Hepatocyte (in vitro differentiated cells): ENCODE results near the gene ANGPTL5. TPM values are rescaled to one million over a fixed set of nuclear protein-coding genes. Genes with fewer than 3 reads are reported as not detected.

Experiments used
- DNase-seq: peaks from one replicate; pipeline ENCODE4 v3.0.0-alpha.2; 2016; ENCODE audit warnings: low spot score
- H2AFZ ChIP-seq: fragments of 200-600 bp; sonication (generic); 2 replicates; pipeline ENCODE4 v1.6.0; 2016; ENCODE audit warnings: antibody characterized with exemption, mild to moderate bottlenecking
- H3K27ac ChIP-seq: fragments of 200-600 bp; sonication (generic); 2 replicates; pipeline ENCODE4 v1.5.1; 2016; ENCODE audit warnings: mild to moderate bottlenecking
- H3K27me3 ChIP-seq: fragments of 200-600 bp; sonication (generic); 2 replicates; pipeline ENCODE4 v1.6.1; 2016
- H3K36me3 ChIP-seq: fragments of 200-600 bp; sonication (generic); replicated peaks from 2 replicates; pipeline ENCODE4 v1.5.1; 2016; ENCODE audit warnings: low read depth; ENCODE audit not compliant: insufficient read depth
- H3K4me1 ChIP-seq: fragments of 200-600 bp; sonication (generic); 2 replicates; pipeline ENCODE4 v1.5.1; 2016; ENCODE audit warnings: mild to moderate bottlenecking, moderate library complexity; ENCODE audit not compliant: insufficient read depth
- H3K4me2 ChIP-seq: fragments of 200-600 bp; sonication (generic); 2 replicates; pipeline ENCODE4 v1.6.0; 2016
- H3K4me3 ChIP-seq: fragments of 200-600 bp; sonication (generic); 2 replicates; pipeline ENCODE4 v1.5.1; 2016; ENCODE audit warnings: mild to moderate bottlenecking
- H3K79me2 ChIP-seq: fragments of 200-600 bp; sonication (generic); 2 replicates; pipeline ENCODE4 v1.6.0; 2017; ENCODE audit warnings: mild to moderate bottlenecking
- H3K9me2 ChIP-seq: fragments of 200-600 bp; sonication (generic); replicated peaks from 2 replicates; pipeline ENCODE4 v1.6.0; 2017; ENCODE audit warnings: mild to moderate bottlenecking; ENCODE audit not compliant: insufficient read depth
- H3K9me3 ChIP-seq: fragments of 200-600 bp; sonication (generic); 2 replicates; pipeline ENCODE4 v1.5.1; 2016; ENCODE audit warnings: low read depth, mild to moderate bottlenecking
- H4K20me1 ChIP-seq: fragments of 200-600 bp; sonication (generic); 2 replicates; pipeline ENCODE4 v1.6.0; 2016; ENCODE audit warnings: mild to moderate bottlenecking; ENCODE audit not compliant: insufficient read depth, poor library complexity, severe bottlenecking
- EZH2 ChIP-seq: fragments of 200-600 bp; sonication (generic); IDR thresholded peaks from 2 replicates; pipeline ENCODE4 v1.6.1; 2016; ENCODE audit warnings: antibody characterized with exemption, mild to moderate bottlenecking, borderline replicate concordance
- EZH2phosphoT487 ChIP-seq: fragments of 200-600 bp; sonication (generic); IDR thresholded peaks from one replicate; pipeline ENCODE4 v1.6.1; 2018; ENCODE audit warnings: antibody characterized with exemption, mild to moderate bottlenecking, low read depth, moderate library complexity; ENCODE audit not compliant: unreplicated experiment, severe bottlenecking
- WGBS: methylation state at CpG from one replicate; pipeline ENCODE4 v1.1.6; 2016; ENCODE audit warnings: low lambda C conversion rate; ENCODE audit errors: missing lambda C conversion rate; 5-methylcytosine and 5-hydroxymethylcytosine counted together
- polyA plus RNA-seq: library from polyadenylated mRNA; unstranded; fragments of >200 nt; fragmentation: Nextera tagmentation; extraction: Ambion mirVana; gene quantifications from 2 replicates; pipeline ENCODE4 v1.2.1, GENCODE V29; 2016
- total RNA-seq: library from RNA; depleted of rRNA; stranded (reverse); fragments of >200 nt; gene quantifications from 2 replicates; pipeline ENCODE4 v1.2.3, GENCODE V29; 2014
- TF ChIP-seq, protein P1 (sequence below): fragments of 200-600 bp; sonication (generic); IDR thresholded peaks from 2 replicates; pipeline ENCODE4 v1.5.1; 2016; ENCODE audit warnings: antibody characterized with exemption, mild to moderate bottlenecking; ENCODE audit not compliant: poor library complexity

Gene ANGPTL5
- total and polyA plus RNA-seq, 2 experiments from 2014 or later = 0.12 TPM; not detected in 1

DNA sequence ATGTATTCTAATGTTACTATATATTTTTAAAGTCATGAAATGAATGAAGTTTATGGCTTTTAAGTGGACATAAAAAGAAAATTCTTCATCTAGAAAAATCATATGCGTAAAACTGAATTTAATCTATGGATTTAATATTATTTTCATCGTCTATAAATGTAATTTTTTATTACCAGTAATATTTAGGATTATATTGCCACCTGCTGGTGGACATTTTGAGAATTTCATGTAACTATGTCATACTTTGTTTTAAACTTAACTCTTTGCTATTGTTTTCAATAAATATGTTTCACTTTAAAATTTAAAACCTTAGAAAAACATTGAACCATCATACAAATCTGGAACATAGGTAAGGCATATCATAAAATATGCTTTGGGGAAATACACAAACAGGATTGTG, 68.1 kb downstream of the ANGPTL5 start:
- no peak overlapping the region for H3K27ac ChIP-seq
- TF ChIP-seq EZH2 = no peak
- TF ChIP-seq, protein P1, sequence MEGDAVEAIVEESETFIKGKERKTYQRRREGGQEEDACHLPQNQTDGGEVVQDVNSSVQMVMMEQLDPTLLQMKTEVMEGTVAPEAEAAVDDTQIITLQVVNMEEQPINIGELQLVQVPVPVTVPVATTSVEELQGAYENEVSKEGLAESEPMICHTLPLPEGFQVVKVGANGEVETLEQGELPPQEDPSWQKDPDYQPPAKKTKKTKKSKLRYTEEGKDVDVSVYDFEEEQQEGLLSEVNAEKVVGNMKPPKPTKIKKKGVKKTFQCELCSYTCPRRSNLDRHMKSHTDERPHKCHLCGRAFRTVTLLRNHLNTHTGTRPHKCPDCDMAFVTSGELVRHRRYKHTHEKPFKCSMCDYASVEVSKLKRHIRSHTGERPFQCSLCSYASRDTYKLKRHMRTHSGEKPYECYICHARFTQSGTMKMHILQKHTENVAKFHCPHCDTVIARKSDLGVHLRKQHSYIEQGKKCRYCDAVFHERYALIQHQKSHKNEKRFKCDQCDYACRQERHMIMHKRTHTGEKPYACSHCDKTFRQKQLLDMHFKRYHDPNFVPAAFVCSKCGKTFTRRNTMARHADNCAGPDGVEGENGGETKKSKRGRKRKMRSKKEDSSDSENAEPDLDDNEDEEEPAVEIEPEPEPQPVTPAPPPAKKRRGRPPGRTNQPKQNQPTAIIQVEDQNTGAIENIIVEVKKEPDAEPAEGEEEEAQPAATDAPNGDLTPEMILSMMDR = peak; percentile 75
- H4K20me1 ChIP-seq = no peaks in the 10 kb centered on the region
- H3K36me3 ChIP-seq = no peaks in the 10 kb centered on the region
- H2AFZ ChIP-seq = no peak overlapping the region
- WGBS = 23% methylated on average over 2 of the region's 2 CpGs
- H3K9me3 ChIP-seq = no peaks in the 10 kb centered on the region
- peak; percentile 42 for DNase-seq
- H3K9me2 ChIP-seq = no peaks in the 10 kb centered on the region
- H3K4me3 ChIP-seq = no peak overlapping the region
- H3K4me2 ChIP-seq = no peak overlapping the region
- H3K4me1 ChIP-seq = no peaks in the 10 kb centered on the region
- no peaks in the 10 kb centered on the region for H3K79me2 ChIP-seq
- H3K27me3 ChIP-seq = no peaks in the 10 kb centered on the region

DNA sequence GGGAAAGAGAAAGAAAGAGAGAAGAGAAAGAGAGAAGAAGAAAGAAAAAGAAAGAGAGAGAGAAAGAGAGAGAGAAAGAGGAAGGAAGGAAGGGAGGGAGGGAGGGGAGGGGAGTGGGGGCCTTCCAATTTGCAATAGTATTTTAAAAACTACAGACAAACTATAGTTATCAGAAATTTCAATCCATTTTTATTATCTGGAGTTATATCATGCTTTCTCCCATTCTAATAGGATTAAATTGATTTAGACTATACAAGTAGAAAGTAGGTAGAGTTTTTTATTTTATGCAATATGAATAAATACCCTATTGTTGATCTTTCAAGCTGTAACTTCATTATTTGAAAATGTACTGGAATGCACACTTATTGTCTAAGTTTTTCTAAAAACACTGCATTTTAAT, 71.7 kb downstream of the ANGPTL5 start:
- TF ChIP-seq, protein P1 = no peak
- no peak for TF ChIP-seq EZH2
- TF ChIP-seq EZH2phosphoT487 = no peak
- Histone ChIP-seq H3K4me3 (no peak overlapping the region), H2AFZ (no peak overlapping the region), H3K27me3 (no peaks in the 10 kb centered on the region), H3K36me3 (no peaks in the 10 kb centered on the region), H3K27ac (no peak overlapping the region), H4K20me1 (no peaks in the 10 kb centered on the region), H3K9me3 (no peaks in the 10 kb centered on the region), H3K4me2 (no peak overlapping the region), H3K9me2 (no peaks in the 10 kb centered on the region), H3K79me2 (no peaks in the 10 kb centered on the region), H3K4me1 (no peaks in the 10 kb centered on the region)
- DNase-seq = no peak

DNA sequence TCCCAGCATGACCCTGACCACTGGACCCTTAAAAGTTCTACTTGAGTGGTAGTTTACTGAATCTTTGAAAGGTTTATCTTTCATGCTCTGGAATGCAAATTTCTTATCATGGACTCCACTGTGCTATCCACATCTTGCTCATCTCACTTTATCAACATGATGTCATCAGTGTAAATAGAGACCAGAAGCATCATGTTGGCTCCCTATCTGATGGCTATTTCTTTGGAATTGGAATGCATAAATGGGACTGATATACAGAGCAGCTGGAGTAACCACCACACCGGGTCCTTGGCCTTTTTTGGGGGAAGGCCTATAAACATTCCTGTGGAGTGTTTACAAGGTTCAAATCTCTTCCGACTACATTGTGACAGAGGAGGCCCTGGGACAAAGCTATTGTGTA, 75.6 kb downstream of the ANGPTL5 start:
- WGBS = 35% methylated on average over 2 of the region's 2 CpGs
- H3K4me1 ChIP-seq = no peaks in the 10 kb centered on the region
- H2AFZ ChIP-seq = no peak overlapping the region
- H3K79me2 ChIP-seq = no peaks in the 10 kb centered on the region
- no peaks in the 10 kb centered on the region for H3K9me2 ChIP-seq
- no peaks in the 10 kb centered on the region for H4K20me1 ChIP-seq
- TF ChIP-seq, protein P1 = no peak
- TF ChIP-seq EZH2phosphoT487 = no peak
- no peak for TF ChIP-seq EZH2
- no peak overlapping the region for H3K4me3 ChIP-seq
- H3K9me3 ChIP-seq = no peaks in the 10 kb centered on the region
- DNase-seq = no peak
- H3K27ac ChIP-seq = no peak overlapping the region
- no peaks in the 10 kb centered on the region for H3K36me3 ChIP-seq
- no peak overlapping the region for H3K4me2 ChIP-seq
- H3K27me3 ChIP-seq = no peaks in the 10 kb centered on the region

Other genes with a start within 250 kb of the ANGPTL5 start
- gene CEP126, start 1.5 kb downstream of the ANGPTL5 start, total RNA-seq = 1.6 and 2.2 TPM in 2 replicates
- gene CEP126, start 1.5 kb downstream of the ANGPTL5 start, polyA plus RNA-seq = 1.4 and 1.8 TPM in 2 replicates
- gene CFAP300, start 130.9 kb upstream of the ANGPTL5 start, total RNA-seq = 1.5 and 3.4 TPM in 2 replicates
- 2.7 and 2.9 TPM in 2 replicates for gene CFAP300, start 130.9 kb upstream of the ANGPTL5 start, polyA plus RNA-seq
- 111 and 125 TPM in 2 replicates for gene YAP1, start 193.9 kb upstream of the ANGPTL5 start, total RNA-seq
- 20.6 and 28.5 TPM in 2 replicates for gene YAP1, start 193.9 kb upstream of the ANGPTL5 start, polyA plus RNA-seq